H1 (cell line): ENCODE data around the gene LSM7. TPM values are rescaled to one million over a fixed set of nuclear protein-coding genes. Genes with fewer than 3 reads are reported as not detected.

Experiments used
- CTCF ChIA-PET: fragments of 300-600 bp; sonication (Branson Sonifier 250); formaldehyde crosslinking; loops from one replicate; lab custom pipeline; 2021; ENCODE audit not compliant: partially characterized antibody; lab: Charles Lee
- POLR2A ChIA-PET: fragments of 300-600 bp; sonication (Branson Sonifier 250); formaldehyde crosslinking; loops from one replicate; lab custom pipeline; 2021; ENCODE audit warnings: inconsistent platforms; ENCODE audit not compliant: partially characterized antibody; lab: Charles Lee
- DNase-seq, 2 experiments: peaks; one replicate each; pipeline versions ENCODE4 v3.0.0 to v3.0.0-alpha.2; 2010 to 2022; ENCODE audit warnings: low spot score in 2 of 2, low read depth in 1 of 2, mixed read lengths in 1 of 2
- FAIRE-seq: peaks from 2 replicates; lab custom pipeline; 2011; peaks lifted over from hg19 to GRCh38; lab: Jason Lieb, UNC
- H2AFZ ChIP-seq: 2 replicates; pipeline ENCODE4 v1.8.1; 2012; ENCODE audit warnings: low read length, inconsistent platforms
- H2AK5ac ChIP-seq: 2 replicates; pipeline ENCODE4 v1.6.1; 2013; ENCODE audit warnings: low read depth, low read length
- H2BK120ac ChIP-seq: replicated peaks from 2 replicates; pipeline ENCODE3; 2013; ENCODE audit warnings: low read depth, low read length, inconsistent platforms
- H2BK12ac ChIP-seq: 2 replicates; pipeline ENCODE4 v1.6.1; 2013; ENCODE audit warnings: low read depth, low read length
- H2BK15ac ChIP-seq: 2 replicates; pipeline ENCODE4 v1.6.1; 2013; ENCODE audit warnings: low read length
- H2BK20ac ChIP-seq: 2 replicates; pipeline ENCODE4 v1.6.1; 2013; ENCODE audit warnings: low read length
- H2BK5ac ChIP-seq: 2 replicates; pipeline ENCODE4 v1.6.1; 2013; ENCODE audit warnings: low read depth, low read length
- H3K14ac ChIP-seq: 2 replicates; pipeline ENCODE4 v1.6.1; 2013; ENCODE audit warnings: inconsistent platforms; ENCODE audit not compliant: insufficient read length
- H3K18ac ChIP-seq: 2 replicates; pipeline ENCODE4 v1.6.1; 2013; ENCODE audit warnings: low read length; ENCODE audit errors: extremely low read depth
- H3K23ac ChIP-seq: 2 replicates; pipeline ENCODE4 v1.6.1; 2013; ENCODE audit warnings: inconsistent platforms; ENCODE audit not compliant: insufficient read length
- H3K23me2 ChIP-seq: 2 replicates; pipeline ENCODE4 v1.6.1; 2013; ENCODE audit warnings: low read depth, low read length
- H3K27ac ChIP-seq: 2 replicates; pipeline ENCODE4 v1.6.1; 2011; ENCODE audit warnings: low read depth, low read length, inconsistent platforms
- H3K27me3 ChIP-seq, 4 experiments: replicated peaks in 1 of 4; 1 replicate in 1 of 4; 2 replicates in 3 of 4; pipeline versions ENCODE4 v1.6.1 to v1.8.1; 2011 to 2013; ENCODE audit warnings: low read length in 3 of 4, mild to moderate bottlenecking in 3 of 4, inconsistent platforms in 2 of 4, mixed read lengths in 2 of 4, moderate library complexity in 1 of 4; ENCODE audit not compliant: control insufficient read depth in 3 of 4, insufficient read depth in 3 of 4; ENCODE audit errors: extremely low read depth in 1 of 4
- H3K36me3 ChIP-seq, 4 experiments: 2 replicates each; pipeline versions ENCODE4 v1.6.1 to v1.8.1; 2011 to 2013; ENCODE audit warnings: mild to moderate bottlenecking in 4 of 4, low read length in 3 of 4, moderate library complexity in 2 of 4, control low read depth in 1 of 4, inconsistent platforms in 1 of 4; ENCODE audit not compliant: insufficient read depth in 4 of 4, control insufficient read depth in 2 of 4
- H3K4ac ChIP-seq: replicated peaks from 2 replicates; pipeline ENCODE3; 2013; ENCODE audit warnings: low read length, low read depth, mixed read lengths, inconsistent platforms; ENCODE audit not compliant: insufficient read length
- H3K4me1 ChIP-seq, 4 experiments: replicated peaks in 1 of 4; 1 replicate in 1 of 4; 2 replicates in 3 of 4; pipeline versions ENCODE4 v1.6.1 to v1.8.1; 2011 to 2013; ENCODE audit warnings: low read length in 3 of 4, inconsistent platforms in 2 of 4, mixed read lengths in 1 of 4; ENCODE audit not compliant: insufficient read depth in 4 of 4, control insufficient read depth in 3 of 4
- H3K4me2 ChIP-seq, 2 experiments: 2 replicates each; pipeline versions ENCODE4 v1.6.1 to v1.8.1; 2011 to 2013; ENCODE audit warnings: low read depth in 2 of 2, low read length in 2 of 2, control low read depth in 1 of 2, inconsistent platforms in 1 of 2, mild to moderate bottlenecking in 1 of 2; ENCODE audit not compliant: insufficient read depth in 1 of 2
- H3K4me3 ChIP-seq, 4 experiments: fragments of 200-600, 300-600 bp in 1 of 4; sonication (generic), shearing (Covaris generic), sonication (Bioruptor Twin) in 1 of 4; 2 replicates each; pipeline versions ENCODE4 v1.5.1 to v1.8.1; 2011 to 2016; ENCODE audit warnings: low read length in 4 of 4, low read depth in 3 of 4, control low read depth in 2 of 4, inconsistent platforms in 2 of 4, mild to moderate bottlenecking in 2 of 4, mixed read lengths in 1 of 4, moderate library complexity in 1 of 4; ENCODE audit not compliant: insufficient read depth in 2 of 4; ENCODE audit errors: extremely low read depth in 1 of 4
- H3K56ac ChIP-seq: replicated peaks from 2 replicates; pipeline ENCODE3; 2013; ENCODE audit warnings: low read depth, mild to moderate bottlenecking, mixed read lengths, low read length, inconsistent platforms; ENCODE audit not compliant: insufficient read length
- H3K79me1 ChIP-seq: 2 replicates; pipeline ENCODE4 v1.6.1; 2013; ENCODE audit warnings: low read depth, low read length, control low read depth
- H3K79me2 ChIP-seq, 2 experiments: 2 replicates each; pipeline versions ENCODE4 v1.6.1 to v1.8.1; 2012 to 2013; ENCODE audit warnings: low read length in 2 of 2, mild to moderate bottlenecking in 2 of 2, inconsistent platforms in 1 of 2; ENCODE audit not compliant: insufficient read depth in 2 of 2, control insufficient read depth in 1 of 2
- H3K9ac ChIP-seq, 4 experiments: replicated peaks in 1 of 4; 1 replicate in 1 of 4; 2 replicates in 3 of 4; pipeline versions ENCODE4 v1.6.1 to v1.8.1; 2011 to 2013; ENCODE audit warnings: low read depth in 3 of 4, low read length in 3 of 4, control low read depth in 2 of 4, mild to moderate bottlenecking in 2 of 4, moderate library complexity in 2 of 4, inconsistent platforms in 1 of 4; ENCODE audit errors: extremely low read depth in 1 of 4
- H3K9me3 ChIP-seq, 2 experiments: 2 replicates each; pipeline versions ENCODE4 v1.6.1 to v1.8.1; 2012 to 2013; ENCODE audit warnings: mild to moderate bottlenecking in 2 of 2, moderate library complexity in 2 of 2, control low read depth in 1 of 2, inconsistent platforms in 1 of 2, low read depth in 1 of 2, low read length in 1 of 2, mixed read lengths in 1 of 2; ENCODE audit not compliant: insufficient read depth in 2 of 2
- H4K20me1 ChIP-seq, 2 experiments: replicated peaks in 1 of 2; 2 replicates each; pipeline versions ENCODE3 to v1.8.1; 2011 to 2013; ENCODE audit warnings: inconsistent platforms in 2 of 2, low read length in 2 of 2, mild to moderate bottlenecking in 1 of 2; ENCODE audit not compliant: insufficient read depth in 2 of 2, control insufficient read depth in 1 of 2
- H4K5ac ChIP-seq: 2 replicates; pipeline ENCODE4 v1.6.1; 2013; ENCODE audit warnings: low read length, low read depth, mixed read lengths, inconsistent platforms; ENCODE audit not compliant: insufficient read length
- H4K8ac ChIP-seq: 2 replicates; pipeline ENCODE4 v1.8.0; 2013; ENCODE audit warnings: mild to moderate bottlenecking, moderate library complexity, low read length, inconsistent platforms; ENCODE audit not compliant: insufficient read depth; ENCODE audit errors: extremely low read depth
- H4K91ac ChIP-seq: replicated peaks from 2 replicates; pipeline ENCODE3; 2013; ENCODE audit warnings: low read length, mixed read lengths, inconsistent platforms; ENCODE audit not compliant: insufficient read length
- ASH2L ChIP-seq: fragments of 200-600, 300-600 bp; sonication (generic); IDR thresholded peaks from one replicate; pipeline ENCODE4 v1.7.1; 2017; ENCODE audit warnings: low read length
- BACH1 ChIP-seq: IDR thresholded peaks from 2 replicates; pipeline ENCODE4 v1.6.1; 2012; ENCODE audit warnings: low read length, improper control_type of control experiment
- FOSL1 ChIP-seq: IDR thresholded peaks from 2 replicates; pipeline ENCODE4 v1.6.1; 2011; ENCODE audit warnings: mild to moderate bottlenecking, low read depth, low read length, moderate library complexity; ENCODE audit not compliant: insufficient read depth
- KDM4A ChIP-seq: IDR thresholded peaks from one replicate; pipeline ENCODE4 v1.7.1; 2012; ENCODE audit warnings: low read depth, mild to moderate bottlenecking, moderate library complexity, low read length, inconsistent platforms; ENCODE audit not compliant: severe bottlenecking
- MAX ChIP-seq: IDR thresholded peaks from 2 replicates; pipeline ENCODE4 v1.6.1; 2012; ENCODE audit warnings: inconsistent platforms
- NRF1 ChIP-seq: IDR thresholded peaks from 2 replicates; pipeline ENCODE4 v1.6.1; 2011; ENCODE audit warnings: mild to moderate bottlenecking, low read depth, low read length, improper control_type of control experiment
- RBBP5 ChIP-seq: IDR thresholded peaks from 2 replicates; pipeline ENCODE4 v1.7.1; 2012; ENCODE audit warnings: low read depth, mild to moderate bottlenecking, inconsistent platforms, low read length, moderate library complexity, borderline replicate concordance
- RNF2 ChIP-seq: fragments of 200-900, 300-1000 bp; sonication (generic); IDR thresholded peaks from 2 replicates; pipeline ENCODE4 v1.7.1; 2016; ENCODE audit warnings: borderline replicate concordance, low read depth, mild to moderate bottlenecking, antibody characterized with exemption, low read length; ENCODE audit not compliant: poor library complexity, severe bottlenecking; ENCODE audit errors: missing control alignments
- RXRA ChIP-seq: IDR thresholded peaks from 2 replicates; pipeline ENCODE4 v1.6.1; 2011; ENCODE audit warnings: low read depth, mild to moderate bottlenecking, low read length, moderate library complexity; ENCODE audit not compliant: insufficient read depth
- SIRT6 ChIP-seq: IDR thresholded peaks from one replicate; pipeline ENCODE4 v1.7.1; 2012; ENCODE audit warnings: low read length, inconsistent platforms
- SP4 ChIP-seq: IDR thresholded peaks from 2 replicates; pipeline ENCODE4 v1.6.1; 2012; ENCODE audit warnings: low read length, inconsistent platforms
- TAF1 ChIP-seq: IDR thresholded peaks from 2 replicates; pipeline ENCODE4 v1.6.1; 2011; ENCODE audit warnings: mild to moderate bottlenecking, low read depth, low read length
- TCF12 ChIP-seq: IDR thresholded peaks from 2 replicates; pipeline ENCODE4 v1.6.1; 2011; ENCODE audit warnings: low read depth, mild to moderate bottlenecking, low read length
- TEAD4 ChIP-seq: IDR thresholded peaks from 2 replicates; pipeline ENCODE4 v1.6.1; 2012; ENCODE audit warnings: low read depth, low read length, inconsistent platforms, mixed read lengths
- WGBS, 2 experiments: shearing (Covaris generic) in 1 of 2; methylation state at CpG; one replicate each; pipeline versions ENCODE4 v1.1.6 to v1.1.7; 2013 to 2015; ENCODE audit warnings: low lambda C conversion rate in 2 of 2, mixed read lengths in 2 of 2, inconsistent platforms in 1 of 2, low coverage in 1 of 2, missing lambda C conversion rate in 1 of 2; ENCODE audit not compliant: insufficient replicate concordance in 2 of 2, insufficient coverage in 1 of 2, insufficient read length in 1 of 2; ENCODE audit errors: extremely low coverage in 1 of 2, missing lambda C conversion rate in 1 of 2; 5-methylcytosine and 5-hydroxymethylcytosine counted together
- polyA plus RNA-seq, 7 experiments: library from polyadenylated mRNA; depleted of rRNA in 3 of 7; stranded (reverse) in 5 of 7; unstranded in 2 of 7; fragments of >200 nt in 5 of 7; fragments of 200-250 nt in 2 of 7; gene quantifications; 1 replicate in 5 of 7; 2 replicates in 1 of 7; 4 replicates in 1 of 7; pipeline versions ENCODE4 v1.2.1 to v1.2.3, GENCODE V29; 2011 to 2013; ENCODE audit warnings: missing spikeins in 2 of 7, mixed read lengths in 2 of 7
- total RNA-seq: library from RNA; stranded (reverse); fragmentation: NEBNext Ultra II Directional; extraction: Animal tissue kit (Norgen Biotek cat#: 25700); gene quantifications from 2 replicates; pipeline ENCODE4 v1.2.1, GENCODE V29; 2021

The LSM7 gene
- total and polyA plus RNA-seq, 2 of the 8 experiments (the other 6 are each of a cell fraction or from before 2014, with no cell fraction given): 228 to 1,335 TPM

- peaks cover 0 to under 1% of the 10 kb centered on the region in 2 experiments; a peak in 1 of 4 replicates for H3K9me3 ChIP-seq
- DNase-seq (no peak), FAIRE-seq (no peak)
- peaks cover 25% of the 10 kb centered on the region for H3K79me1 ChIP-seq
- H3K9ac ChIP-seq: no peak overlapping the region
- H3K79me2 ChIP-seq: peaks cover 5 to 63% of the 10 kb centered on the region in 2 experiments; a peak in 3 of 4 replicates
- H3K36me3 ChIP-seq: peaks cover 0 to 4% (median under 1%) of the 10 kb centered on the region in 4 experiments; a peak in 3 of 8 replicates
- no peaks in the 10 kb centered on the region for H3K27me3 ChIP-seq
- peak overlapping the region in 1 of 2 experiments; percentile 35; a peak in 1 of 4 replicates for H3K4me2 ChIP-seq
- no peak overlapping the region for H2AK5ac ChIP-seq
- no peak overlapping the region for H4K8ac ChIP-seq
- peaks cover 11% of the 10 kb centered on the region; the same call in 1 of the 2 replicates for H3K23me2 ChIP-seq
- ChIA-PET POLR2A (interaction anchor here (0.6 to 1.3 kb wide), 6 partner anchors 14 to 95 kb away, joined by 3 to 9 read pairs (median 3); no protein-coding TSS in a partner anchor), CTCF (interaction anchor here (0.7 to 6.3 kb wide), 4 partner anchors 14 to 746 kb away, joined by 3 to 27 read pairs (median 3); no protein-coding TSS in a partner anchor)
- no peak overlapping the region for H2AFZ ChIP-seq
- no peak overlapping the region for H3K23ac ChIP-seq
- no peak overlapping the region for H3K14ac ChIP-seq
- WGBS, 2 experiments: 90% methylated on average over 4 of the region's 10 CpGs; no CpG with 5 or more reads in 1 of the 2 experiments
- no peak overlapping the region for H2BK20ac ChIP-seq
- H4K20me1 ChIP-seq: peaks cover 1 to 19% of the 10 kb centered on the region in 2 experiments
- H3K4ac ChIP-seq: no peak overlapping the region
- H2BK15ac ChIP-seq: no peak overlapping the region
- no peak overlapping the region for H4K91ac ChIP-seq
- no peak overlapping the region for H3K27ac ChIP-seq
- no peak overlapping the region for H3K18ac ChIP-seq
- no peak overlapping the region for H2BK120ac ChIP-seq
- H3K56ac ChIP-seq: no peak overlapping the region
- H3K4me3 ChIP-seq: no peak overlapping the region
- H4K5ac ChIP-seq: no peak overlapping the region
- peaks cover 0 to 33% (median 15%) of the 10 kb centered on the region in 4 experiments; a peak in 6 of 7 replicates for H3K4me1 ChIP-seq
- H2BK5ac ChIP-seq: no peak overlapping the region
- H2BK12ac ChIP-seq: no peak overlapping the region
- no peak for TF ChIP-seq FOSL1
- no peak for TF ChIP-seq SP4
- TF ChIP-seq TEAD4: no peak
- no peak for TF ChIP-seq SIRT6
- no peak for TF ChIP-seq TCF12
- no peak for TF ChIP-seq RXRA
- no peak for TF ChIP-seq RNF2
- TF ChIP-seq KDM4A: no peak
- TF ChIP-seq TAF1: no peak
- no peak for TF ChIP-seq RBBP5
- no peak for TF ChIP-seq MAX
- TF ChIP-seq ASH2L: no peak
- no peak for TF ChIP-seq NRF1
- no peak for TF ChIP-seq BACH1
Measured at GRCh38 chr19:2330255-2330631, 1.9 kb upstream of the LSM7 start.
